K562 (cell line): ENCODE data around the gene PLPPR2. TPM values are rescaled to one million over a fixed set of nuclear protein-coding genes. Genes with fewer than 3 reads are reported as not detected.

Source experiments
- ILF3 ChIP-seq: fragments of 450-650 bp; IDR thresholded peaks from 2 replicates; pipeline ENCODE4 v1.6.1; 2018; ENCODE audit warnings: antibody characterized with exemption, mild to moderate bottlenecking, moderate library complexity, borderline replicate concordance
- NKRF ChIP-seq: fragments of 450-650 bp; IDR thresholded peaks from 2 replicates; pipeline ENCODE4 v1.6.1; 2016; ENCODE audit warnings: borderline replicate concordance
- NUFIP1 ChIP-seq: fragments of 450-650 bp; IDR thresholded peaks from 2 replicates; pipeline ENCODE4 v1.6.1; 2018; ENCODE audit not compliant: partially characterized antibody
- RBM34 ChIP-seq: fragments of 200-400 bp; formaldehyde crosslinking; IDR thresholded peaks from 2 replicates; pipeline ENCODE4 v1.6.1; 2018; ENCODE audit warnings: low read length, borderline replicate concordance; ENCODE audit not compliant: insufficient read depth
- SIN3A ChIP-seq, 2 experiments: fragments of 150-350 bp in 1 of 2; IDR thresholded peaks; 2 replicates each; pipeline ENCODE4 v1.6.1; 2011 to 2016; ENCODE audit warnings: borderline replicate concordance in 2 of 2, low read depth in 2 of 2, low read length in 2 of 2, mild to moderate bottlenecking in 2 of 2, moderate library complexity in 2 of 2; ENCODE audit not compliant: control insufficient read depth in 1 of 2
- SREBF2 ChIP-seq: sonication (generic); formaldehyde crosslinking; IDR thresholded peaks from 2 replicates; pipeline ENCODE4 v1.4.0; 2020; ENCODE audit warnings: mild to moderate bottlenecking, missing genetic modification reagents
- STAT6 ChIP-seq: sonication (generic); formaldehyde crosslinking; IDR thresholded peaks from 2 replicates; pipeline ENCODE4 v1.8.1; 2023; ENCODE audit warnings: mild to moderate bottlenecking, missing genetic modification reagents
- TFAP4 ChIP-seq: sonication (generic); formaldehyde crosslinking; IDR thresholded peaks from 2 replicates; pipeline ENCODE4 v1.8.0; 2022; ENCODE audit warnings: missing genetic modification reagents, mild to moderate bottlenecking, moderate library complexity, borderline replicate concordance
- ZKSCAN1 ChIP-seq: fragments of 150-350 bp; IDR thresholded peaks from 2 replicates; pipeline ENCODE4 v1.6.1; 2016; ENCODE audit warnings: low read depth, low read length
- ZNF232 ChIP-seq: sonication (generic); formaldehyde crosslinking; IDR thresholded peaks from 2 replicates; pipeline ENCODE4 v1.8.0; 2022; ENCODE audit warnings: mild to moderate bottlenecking, missing genetic modification reagents
- polyA plus RNA-seq, 8 experiments: library from polyadenylated mRNA; depleted of rRNA in 4 of 8; stranded (reverse) in 5 of 8; unstranded in 3 of 8; fragments of >200 nt; fragmentation: Nextera tagmentation in 2 of 8; fragmentation: Illumina TruSeq in 1 of 8; extraction: Ambion mirVana in 2 of 8; extraction: Trizol in 1 of 8; gene quantifications; 2 replicates each; pipeline versions ENCODE4 v1.2.1 to v1.2.3, GENCODE V29; 2011 to 2014; ENCODE audit warnings: inconsistent platforms in 1 of 8, missing spikeins in 1 of 8
- total RNA-seq, 7 experiments: library from RNA; depleted of rRNA in 6 of 7; stranded (reverse); fragments of >200 nt in 6 of 7; fragmentation: Illumina TruSeq in 2 of 7; extraction: Trizol in 2 of 7; gene quantifications; 2 replicates each; pipeline versions ENCODE4 v1.2.1 to v1.2.3, GENCODE V29; 2011 to 2021; ENCODE audit warnings: low replicate concordance in 1 of 7
- TF ChIP-seq, protein P1 (sequence below), 2 experiments: fragments of 450-650 bp; IDR thresholded peaks; 2 replicates each; pipeline ENCODE4 v1.6.1; 2016; ENCODE audit warnings: mild to moderate bottlenecking in 2 of 2, borderline replicate concordance in 1 of 2, low read depth in 1 of 2, moderate library complexity in 1 of 2

Gene PLPPR2
- total and polyA plus RNA-seq, 9 of the 15 experiments (the other 6 are each of a cell fraction or from before 2014, with no cell fraction given): 0.49 to 15.9 (median 3.4) TPM

DNA sequence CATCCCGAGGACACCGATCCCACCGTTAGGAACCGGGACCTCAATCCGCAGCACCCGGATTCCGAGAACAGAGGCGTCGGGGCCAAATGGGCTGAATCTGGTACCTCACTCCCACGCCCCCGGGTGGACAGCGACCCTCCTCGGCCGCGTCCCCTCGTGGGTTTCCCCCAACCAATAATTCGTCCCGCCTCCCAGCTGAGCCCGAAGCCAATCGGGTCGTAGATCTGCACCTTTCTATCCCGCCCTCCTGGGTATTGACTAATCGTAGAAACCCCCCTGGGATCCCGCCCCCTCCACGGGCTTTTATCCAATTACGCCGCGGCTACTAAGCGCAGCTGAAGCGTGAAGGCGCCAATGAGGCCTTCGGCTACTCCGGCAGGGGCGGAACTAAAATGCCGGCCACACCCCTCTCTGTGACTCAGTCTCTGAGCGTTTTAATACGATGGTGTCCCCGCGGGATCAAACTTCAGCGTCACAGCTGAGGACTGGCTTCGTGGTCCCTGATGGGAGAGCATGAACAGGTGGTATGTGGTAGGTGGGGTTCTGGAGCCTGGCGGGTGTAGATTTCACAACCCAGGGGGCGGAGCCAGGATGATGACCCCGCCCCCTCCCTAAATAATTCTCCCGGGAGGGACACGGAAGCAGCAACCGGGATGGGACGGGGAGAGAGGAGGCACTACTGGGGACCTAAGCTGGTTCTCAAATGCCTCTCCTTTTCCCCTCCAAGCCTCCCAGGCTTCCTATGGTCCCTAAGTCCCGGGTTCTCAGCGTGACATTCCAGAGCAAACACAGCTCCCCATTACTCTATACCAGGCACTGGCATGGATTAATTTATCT, 8.9 kb upstream of the PLPPR2 start, which contains the start of the genes CCDC159 and TMEM205 (continued):
- TF ChIP-seq, protein P1, sequence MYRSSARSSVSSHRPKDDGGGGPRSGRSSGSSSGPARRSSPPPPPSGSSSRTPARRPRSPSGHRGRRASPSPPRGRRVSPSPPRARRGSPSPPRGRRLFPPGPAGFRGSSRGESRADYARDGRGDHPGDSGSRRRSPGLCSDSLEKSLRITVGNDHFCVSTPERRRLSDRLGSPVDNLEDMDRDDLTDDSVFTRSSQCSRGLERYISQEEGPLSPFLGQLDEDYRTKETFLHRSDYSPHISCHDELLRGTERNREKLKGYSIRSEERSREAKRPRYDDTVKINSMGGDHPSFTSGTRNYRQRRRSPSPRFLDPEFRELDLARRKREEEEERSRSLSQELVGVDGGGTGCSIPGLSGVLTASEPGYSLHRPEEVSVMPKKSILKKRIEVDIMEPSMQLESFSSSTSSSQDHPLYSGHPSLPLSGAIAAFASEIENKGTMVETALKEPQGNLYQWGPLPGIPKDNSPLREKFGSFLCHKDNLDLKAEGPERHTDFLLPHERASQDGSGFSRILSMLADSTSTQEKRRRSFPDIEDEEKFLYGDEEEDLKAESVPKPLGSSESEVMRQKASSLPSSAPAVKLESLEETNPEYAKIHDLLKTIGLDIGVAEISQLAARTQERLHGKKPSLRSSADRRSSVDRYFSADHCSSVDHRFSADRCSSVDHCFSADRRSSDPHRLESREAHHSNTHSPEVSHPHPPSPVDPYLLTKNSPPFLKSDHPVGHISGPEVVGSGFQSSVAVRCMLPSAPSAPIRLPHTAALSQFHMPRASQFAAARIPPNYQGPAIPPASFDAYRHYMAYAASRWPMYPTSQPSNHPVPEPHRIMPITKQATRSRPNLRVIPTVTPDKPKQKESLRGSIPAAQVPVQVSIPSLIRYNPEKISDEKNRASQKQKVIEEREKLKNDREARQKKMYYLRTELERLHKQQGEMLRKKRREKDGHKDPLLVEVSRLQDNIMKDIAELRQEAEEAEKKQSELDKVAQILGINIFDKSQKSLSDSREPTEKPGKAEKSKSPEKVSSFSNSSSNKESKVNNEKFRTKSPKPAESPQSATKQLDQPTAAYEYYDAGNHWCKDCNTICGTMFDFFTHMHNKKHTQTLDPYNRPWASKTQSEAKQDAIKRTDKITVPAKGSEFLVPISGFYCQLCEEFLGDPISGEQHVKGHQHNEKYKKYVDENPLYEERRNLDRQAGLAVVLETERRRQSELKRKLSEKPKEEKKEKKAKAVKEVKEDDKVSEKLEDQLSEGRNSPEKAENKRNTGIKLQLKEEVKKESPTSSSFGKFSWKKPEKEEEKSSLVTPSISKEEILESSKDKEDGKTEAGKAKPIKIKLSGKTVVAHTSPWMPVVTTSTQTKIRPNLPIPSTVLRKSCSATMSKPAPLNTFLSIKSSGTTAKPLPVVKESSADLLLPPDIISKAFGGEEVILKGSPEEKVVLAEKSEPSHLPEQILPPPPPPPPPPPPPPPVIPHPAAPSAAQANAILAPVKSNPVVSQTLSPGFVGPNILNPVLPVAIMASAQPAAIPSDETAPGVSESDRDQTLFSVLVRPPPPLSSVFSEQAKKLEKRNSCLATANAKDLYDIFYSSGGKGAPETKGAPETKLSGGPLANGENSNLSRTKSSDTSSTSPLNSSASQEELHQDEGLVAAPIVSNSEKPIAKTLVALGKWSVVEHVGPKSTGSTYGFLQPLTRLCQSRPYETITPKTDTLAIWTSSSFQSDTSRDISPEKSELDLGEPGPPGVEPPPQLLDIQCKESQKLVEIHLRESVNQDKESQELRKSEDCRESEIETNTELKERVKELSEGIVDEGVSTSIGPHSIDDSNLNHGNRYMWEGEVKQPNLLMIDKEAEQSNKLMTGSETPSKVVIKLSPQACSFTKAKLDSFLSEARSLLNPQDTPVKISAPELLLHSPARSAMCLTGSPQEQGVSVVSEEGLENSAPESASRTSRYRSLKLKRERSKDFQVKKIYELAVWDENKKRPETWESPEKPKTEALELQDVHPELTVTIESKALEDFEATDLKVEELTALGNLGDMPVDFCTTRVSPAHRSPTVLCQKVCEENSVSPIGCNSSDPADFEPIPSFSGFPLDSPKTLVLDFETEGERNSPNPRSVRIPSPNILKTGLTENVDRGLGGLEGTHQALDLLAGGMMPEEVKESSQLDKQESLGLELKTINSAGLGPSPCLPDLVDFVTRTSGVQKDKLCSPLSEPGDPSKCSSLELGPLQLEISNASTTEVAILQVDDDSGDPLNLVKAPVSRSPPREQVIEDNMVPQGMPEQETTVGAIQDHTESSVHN (IDR thresholded peaks at IDR 0.05; ENCODE audit: borderline replicate concordance in 1 of 2, low read depth in 1 of 2): no peak
- TF ChIP-seq TFAP4: peak; percentile 98
- no peak; a peak in 2 of 4 replicates for TF ChIP-seq SIN3A (IDR thresholded peaks at IDR 0.05; ENCODE audit: borderline replicate concordance in 2 of 2, control insufficient read depth in 1 of 2, low read depth in 2 of 2, low read length in 2 of 2)
- TF ChIP-seq NKRF: no peak
- no peak for TF ChIP-seq RBM34
- TF ChIP-seq ZNF232: 0 out of 2 replicates have a peak, but pooled peaks have one; percentile 26
- TF ChIP-seq SREBF2 (CRISPR knock-in tag): no peak
- no peak for TF ChIP-seq NUFIP1
- TF ChIP-seq ILF3: no peak
- TF ChIP-seq ZKSCAN1: no peak
- no peak for TF ChIP-seq STAT6
